ENCODE data around the gene RHBG. TPM values are rescaled to one million over a fixed set of nuclear protein-coding genes. Genes with fewer than 3 reads are reported as not detected.
A peak's percentile ranks its signal among the peaks of the same experiment; 100 is the strongest.
"Not testable (repeated sequence)": the region's sequence is repeated elsewhere in the genome, so short reads cannot be mapped to it uniquely, and the experiment has no call there.

Gene RHBG
- polyA plus RNA-seq, 1 donor: 0.22 TPM

GRCh38 chr1:156365754-156366153 lies 3.3 kb upstream of the RHBG start:
- DNase-seq: no peak

GRCh38 chr1:156366378-156367166 lies 2.4 kb upstream of the RHBG start:
- DNase-seq: no peak

GRCh38 chr1:156367383-156368156 lies 1.4 kb upstream of the RHBG start:
- no peak for DNase-seq

GRCh38 chr1:156368157-156368658 lies 803 bp upstream of the RHBG start:
- DNase-seq: no peak

- not testable (repeated sequence) for DNase-seq
Observed at GRCh38 chr1:156369685-156370286, 775 bp downstream of the RHBG start.

GRCh38 chr1:156371553-156372264 lies 2.7 kb downstream of the RHBG start:
- no peak for DNase-seq

GRCh38 chr1:156372265-156372586 lies 3.2 kb downstream of the RHBG start:
- no peak for DNase-seq

GRCh38 chr1:156372876-156373275 lies 3.9 kb downstream of the RHBG start:
- no peak for DNase-seq

- DNase-seq: no peak
Observed at GRCh38 chr1:156373546-156373945, 4.5 kb downstream of the RHBG start.

GRCh38 chr1:156376146-156376545 lies 7.1 kb downstream of the RHBG start:
- no peak for DNase-seq

- DNase-seq: no peak
Observed at GRCh38 chr1:156376958-156377919, 8.2 kb downstream of the RHBG start.

GRCh38 chr1:156378557-156378956 lies 9.5 kb downstream of the RHBG start:
- no peak for DNase-seq

GRCh38 chr1:156379420-156380165 lies 10.6 kb downstream of the RHBG start:
- DNase-seq: no peak

- DNase-seq: no peak
Observed at GRCh38 chr1:156382561-156382960, 13.6 kb downstream of the RHBG start.

GRCh38 chr1:156383023-156383422 lies 14.0 kb downstream of the RHBG start:
- DNase-seq: peak; percentile 43

- no peak for DNase-seq
Observed at GRCh38 chr1:156384007-156384406, 15.0 kb downstream of the RHBG start.

- DNase-seq: no peak
Observed at GRCh38 chr1:156384658-156385057, 15.6 kb downstream of the RHBG start.

GRCh38 chr1:156385534-156386031 lies 16.6 kb downstream of the RHBG start:
- peak; percentile 45 for DNase-seq

GRCh38 chr1:156386134-156386901 lies 17.3 kb downstream of the RHBG start:
- no peak for DNase-seq

Data from hindlimb muscle (tissue), 1 donor.